BLaER1 (cell line): ENCODE results near the gene MTFR2.

Experiments used
- H3K27ac ChIP-seq: shearing (Covaris generic); formaldehyde crosslinking; 2 replicates; pipeline ENCODE4 v1.8.1; 2022
- H3K27me3 ChIP-seq: shearing (Covaris generic); formaldehyde crosslinking; 2 replicates; pipeline ENCODE4 v1.8.1; 2022
- H3K36me3 ChIP-seq: shearing (Covaris generic); formaldehyde crosslinking; 2 replicates; pipeline ENCODE4 v1.8.1; 2022
- H3K4me1 ChIP-seq: shearing (Covaris generic); formaldehyde crosslinking; 2 replicates; pipeline ENCODE4 v1.8.1; 2022
- H3K4me2 ChIP-seq: shearing (Covaris generic); formaldehyde crosslinking; 2 replicates; pipeline ENCODE4 v1.8.1; 2022
- H3K4me3 ChIP-seq: shearing (Covaris generic); formaldehyde crosslinking; 2 replicates; pipeline ENCODE4 v1.8.1; 2022
- H3K9ac ChIP-seq: shearing (Covaris generic); formaldehyde crosslinking; 2 replicates; pipeline ENCODE4 v1.8.1; 2022
- H3K9me3 ChIP-seq: shearing (Covaris generic); formaldehyde crosslinking; 2 replicates; pipeline ENCODE4 v1.8.1; 2022
- H4K20me1 ChIP-seq: shearing (Covaris generic); formaldehyde crosslinking; 2 replicates; pipeline ENCODE4 v1.8.1; 2022
- Cebpa-rat ChIP-seq: shearing (Covaris generic); IDR thresholded peaks from 2 replicates; pipeline ENCODE4 v1.8.1; 2022

Gene MTFR2

GRCh38 chr6:136280032-136280609 lies 30.0 kb upstream of the MTFR2 start:
- no peak overlapping the region for H3K4me2 ChIP-seq
- H3K27me3 ChIP-seq, result no peaks in the 10 kb centered on the region
- peaks cover 63% of the 10 kb centered on the region for H3K36me3 ChIP-seq

GRCh38 chr6:136274062-136274461 lies 24.0 kb upstream of the MTFR2 start:
- Histone ChIP-seq H3K4me3 (no peak overlapping the region), H3K27ac (no peak overlapping the region), H3K36me3 (peaks cover 85% of the 10 kb centered on the region), H3K9me3 (no peaks in the 10 kb centered on the region), H3K9ac (no peak overlapping the region), H3K4me2 (no peak overlapping the region), H3K27me3 (no peaks in the 10 kb centered on the region), H4K20me1 (peaks cover 98% of the 10 kb centered on the region), H3K4me1 (no peaks in the 10 kb centered on the region)
- TF ChIP-seq Cebpa-rat, result no peak

More at GRCh38 chr6:136280032-136280609, 30.0 kb upstream of the MTFR2 start:
- no peak for TF ChIP-seq Cebpa-rat
- H3K27ac ChIP-seq, result no peak overlapping the region
- H3K4me3 ChIP-seq, result no peak overlapping the region
- H3K9ac ChIP-seq, result no peak overlapping the region
- no peaks in the 10 kb centered on the region for H3K9me3 ChIP-seq
- H3K4me1 ChIP-seq, result peaks cover 22% of the 10 kb centered on the region
- peaks cover 98% of the 10 kb centered on the region for H4K20me1 ChIP-seq

- H3K27ac ChIP-seq, result no peak overlapping the region
- no peak for TF ChIP-seq Cebpa-rat
- no peak overlapping the region for H3K4me3 ChIP-seq
- H3K27me3 ChIP-seq, result no peaks in the 10 kb centered on the region
- no peak overlapping the region for H3K4me2 ChIP-seq
- no peaks in the 10 kb centered on the region for H3K9me3 ChIP-seq
- H3K9ac ChIP-seq, result no peak overlapping the region
- peaks cover 96% of the 10 kb centered on the region for H3K36me3 ChIP-seq
- peaks cover 98% of the 10 kb centered on the region for H4K20me1 ChIP-seq
- no peaks in the 10 kb centered on the region for H3K4me1 ChIP-seq
Observed at GRCh38 chr6:136265101-136265500, 15.0 kb upstream of the MTFR2 start.

- H3K4me1 ChIP-seq, result no peaks in the 10 kb centered on the region
- no peaks in the 10 kb centered on the region for H3K27me3 ChIP-seq
- no peak overlapping the region for H3K9ac ChIP-seq
- no peak overlapping the region for H3K27ac ChIP-seq
- H3K4me3 ChIP-seq, result no peak overlapping the region
- no peaks in the 10 kb centered on the region for H3K9me3 ChIP-seq
- H3K36me3 ChIP-seq, result peaks cover 99% of the 10 kb centered on the region
- no peak for TF ChIP-seq Cebpa-rat
- no peak overlapping the region for H3K4me2 ChIP-seq
- peaks cover 98% of the 10 kb centered on the region for H4K20me1 ChIP-seq
Observed at GRCh38 chr6:136262940-136263339, 12.8 kb upstream of the MTFR2 start.

- H3K27me3 ChIP-seq, result no peaks in the 10 kb centered on the region
- no peak overlapping the region for H3K4me3 ChIP-seq
- peaks cover 39% of the 10 kb centered on the region for H3K36me3 ChIP-seq
- H3K9ac ChIP-seq, result no peak overlapping the region
- no peak for TF ChIP-seq Cebpa-rat
- H3K4me2 ChIP-seq, result no peak overlapping the region
- peaks cover 52% of the 10 kb centered on the region for H4K20me1 ChIP-seq
- H3K4me1 ChIP-seq, result peaks cover 8% of the 10 kb centered on the region
- no peaks in the 10 kb centered on the region for H3K9me3 ChIP-seq
- H3K27ac ChIP-seq, result no peak overlapping the region
Observed at GRCh38 chr6:136254851-136255466, 4.8 kb upstream of the MTFR2 start.

GRCh38 chr6:136253734-136254133 lies 3.6 kb upstream of the MTFR2 start:
- Histone ChIP-seq H3K9ac (no peak overlapping the region), H3K27ac (no peak overlapping the region), H3K4me1 (peaks cover 18% of the 10 kb centered on the region), H3K4me3 (no peak overlapping the region), H3K4me2 (no peak overlapping the region), H3K27me3 (no peaks in the 10 kb centered on the region), H3K9me3 (no peaks in the 10 kb centered on the region), H4K20me1 (peaks cover 40% of the 10 kb centered on the region), H3K36me3 (peaks cover 27% of the 10 kb centered on the region)
- no peak for TF ChIP-seq Cebpa-rat

GRCh38 chr6:136252441-136252840 lies 2.3 kb upstream of the MTFR2 start:
- no peaks in the 10 kb centered on the region for H3K27me3 ChIP-seq
- H3K4me1 ChIP-seq, result peaks cover 21% of the 10 kb centered on the region
- H3K9ac ChIP-seq, result no peak overlapping the region
- TF ChIP-seq Cebpa-rat, result no peak
- peaks cover 27% of the 10 kb centered on the region; the same call in 1 of the 2 replicates for H4K20me1 ChIP-seq
- H3K27ac ChIP-seq, result no peak overlapping the region
- peaks cover 26% of the 10 kb centered on the region for H3K36me3 ChIP-seq
- no peaks in the 10 kb centered on the region for H3K9me3 ChIP-seq
- H3K4me3 ChIP-seq, result no peak overlapping the region
- no peak overlapping the region for H3K4me2 ChIP-seq

GRCh38 chr6:136251394-136251793 lies 1.3 kb upstream of the MTFR2 start:
- Histone ChIP-seq H3K36me3 (peaks cover 27% of the 10 kb centered on the region), H3K4me3 (peak overlapping the region; percentile 87; the same call in 1 of the 2 replicates), H3K27me3 (no peaks in the 10 kb centered on the region), H3K9ac (no peak overlapping the region), H3K4me1 (peaks cover 21% of the 10 kb centered on the region), H3K4me2 (peak overlapping the region; percentile 89), H3K9me3 (no peaks in the 10 kb centered on the region), H4K20me1 (peaks cover 23% of the 10 kb centered on the region; the same call in 1 of the 2 replicates), H3K27ac (no peak overlapping the region)
- TF ChIP-seq Cebpa-rat, result no peak

GRCh38 chr6:136250686-136251008 lies 536 bp upstream of the MTFR2 start:
- Histone ChIP-seq H4K20me1 (peaks cover 16% of the 10 kb centered on the region; the same call in 1 of the 2 replicates), H3K27me3 (no peaks in the 10 kb centered on the region), H3K4me2 (peak overlapping the region; percentile 89), H3K36me3 (peaks cover 20% of the 10 kb centered on the region), H3K9ac (peak overlapping the region; percentile 82), H3K4me1 (peaks cover 21% of the 10 kb centered on the region), H3K27ac (peak overlapping the region; percentile 61), H3K4me3 (peak overlapping the region; percentile 87), H3K9me3 (no peaks in the 10 kb centered on the region)
- no peak for TF ChIP-seq Cebpa-rat

- Histone ChIP-seq H3K4me1 (peaks cover 21% of the 10 kb centered on the region), H3K36me3 (peaks cover 31% of the 10 kb centered on the region), H3K27me3 (no peaks in the 10 kb centered on the region), H3K27ac (peak overlapping the region; percentile 64; the same call in 1 of the 2 replicates), H3K4me3 (peak overlapping the region; percentile 87), H3K9ac (peak overlapping the region; percentile 77), H3K4me2 (peak overlapping the region; percentile 89), H4K20me1 (peaks cover 11% of the 10 kb centered on the region; the same call in 1 of the 2 replicates), H3K9me3 (no peaks in the 10 kb centered on the region)
- no peak for TF ChIP-seq Cebpa-rat
Observed at GRCh38 chr6:136249336-136249735, 775 bp downstream of the MTFR2 start.
